ENCODE measurements around the gene TAS2R60.

- TF ChIP-seq, protein P1, sequence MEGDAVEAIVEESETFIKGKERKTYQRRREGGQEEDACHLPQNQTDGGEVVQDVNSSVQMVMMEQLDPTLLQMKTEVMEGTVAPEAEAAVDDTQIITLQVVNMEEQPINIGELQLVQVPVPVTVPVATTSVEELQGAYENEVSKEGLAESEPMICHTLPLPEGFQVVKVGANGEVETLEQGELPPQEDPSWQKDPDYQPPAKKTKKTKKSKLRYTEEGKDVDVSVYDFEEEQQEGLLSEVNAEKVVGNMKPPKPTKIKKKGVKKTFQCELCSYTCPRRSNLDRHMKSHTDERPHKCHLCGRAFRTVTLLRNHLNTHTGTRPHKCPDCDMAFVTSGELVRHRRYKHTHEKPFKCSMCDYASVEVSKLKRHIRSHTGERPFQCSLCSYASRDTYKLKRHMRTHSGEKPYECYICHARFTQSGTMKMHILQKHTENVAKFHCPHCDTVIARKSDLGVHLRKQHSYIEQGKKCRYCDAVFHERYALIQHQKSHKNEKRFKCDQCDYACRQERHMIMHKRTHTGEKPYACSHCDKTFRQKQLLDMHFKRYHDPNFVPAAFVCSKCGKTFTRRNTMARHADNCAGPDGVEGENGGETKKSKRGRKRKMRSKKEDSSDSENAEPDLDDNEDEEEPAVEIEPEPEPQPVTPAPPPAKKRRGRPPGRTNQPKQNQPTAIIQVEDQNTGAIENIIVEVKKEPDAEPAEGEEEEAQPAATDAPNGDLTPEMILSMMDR (conservative IDR thresholded peaks at IDR 0.05; ENCODE audit: low read depth in 2 of 2), result no peak
- TF ChIP-seq POLR2AphosphoS5 (IDR thresholded peaks at IDR 0.05; ENCODE audit: low read depth) (no peak), EZH2 (IDR thresholded peaks at IDR 0.05; ENCODE audit: low read depth, unreplicated experiment) (no peak), REST (IDR thresholded peaks at IDR 0.05; ENCODE audit: unreplicated experiment) (no peak), EZH2phosphoT487 (IDR thresholded peaks at IDR 0.05; ENCODE audit: unreplicated experiment) (no peak), CREB1 (CRISPR knock-in tag; IDR thresholded peaks at IDR 0.05; ENCODE audit: low read depth) (no peak), ZNF114 (CRISPR knock-in tag; IDR thresholded peaks at IDR 0.05) (no peak)
- TF ChIP-seq, protein P2, sequence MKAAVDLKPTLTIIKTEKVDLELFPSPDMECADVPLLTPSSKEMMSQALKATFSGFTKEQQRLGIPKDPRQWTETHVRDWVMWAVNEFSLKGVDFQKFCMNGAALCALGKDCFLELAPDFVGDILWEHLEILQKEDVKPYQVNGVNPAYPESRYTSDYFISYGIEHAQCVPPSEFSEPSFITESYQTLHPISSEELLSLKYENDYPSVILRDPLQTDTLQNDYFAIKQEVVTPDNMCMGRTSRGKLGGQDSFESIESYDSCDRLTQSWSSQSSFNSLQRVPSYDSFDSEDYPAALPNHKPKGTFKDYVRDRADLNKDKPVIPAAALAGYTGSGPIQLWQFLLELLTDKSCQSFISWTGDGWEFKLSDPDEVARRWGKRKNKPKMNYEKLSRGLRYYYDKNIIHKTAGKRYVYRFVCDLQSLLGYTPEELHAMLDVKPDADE (IDR thresholded peaks at IDR 0.05), result no peak
Measured at GRCh38 chr7:143447466-143447865, 4.2 kb downstream of the TAS2R60 start.
